ENCODE data around the gene CCNI. TPM values are rescaled to one million over a fixed set of nuclear protein-coding genes. Genes with fewer than 3 reads are reported as not detected.

Gene CCNI
- total and polyA plus RNA-seq, 4 donors, result 36.2 to 87.5 (median 62.3) TPM

DNA sequence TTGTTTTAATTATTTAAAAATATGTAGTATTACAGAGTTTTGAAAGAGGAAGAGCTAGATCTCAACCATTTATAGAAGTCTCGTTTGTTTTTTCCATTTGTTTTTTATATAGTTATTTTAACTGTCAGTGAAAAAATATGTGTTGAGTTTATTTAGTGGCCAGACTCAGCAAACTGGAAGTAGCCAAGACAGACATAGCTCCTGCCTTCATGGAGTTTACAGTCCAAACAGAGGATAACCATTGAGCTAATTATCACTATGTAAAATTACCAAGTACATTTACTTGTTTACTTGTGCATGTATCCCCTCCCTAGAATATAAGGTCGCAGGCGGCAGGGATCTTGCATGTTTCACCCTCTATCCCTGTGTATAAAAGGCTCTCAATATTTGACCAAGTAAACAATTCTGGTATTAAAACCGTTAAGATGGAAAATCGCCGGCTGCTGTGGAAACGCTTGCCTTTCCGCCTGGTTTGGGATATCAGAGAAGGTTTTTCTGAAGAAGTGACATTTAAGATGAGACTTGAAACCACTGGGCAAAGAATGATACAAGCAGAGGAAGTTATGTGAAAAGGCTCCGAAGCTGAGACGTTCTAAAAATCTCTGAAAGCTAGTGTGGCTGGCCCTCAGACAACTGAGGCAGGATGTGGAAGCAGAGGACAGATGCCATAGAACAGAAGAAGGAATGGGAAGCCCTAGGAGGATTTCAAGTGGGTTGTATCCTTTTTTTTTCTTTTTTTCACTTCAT, 1.3 kb upstream of the CCNI start:
- Histone ChIP-seq H3K9ac (ENCODE audit: low read depth in 1 of 2, low read length in 2 of 2) (peak overlapping the region; percentile 91 to 100), H3K4me1 (ENCODE audit: control insufficient read depth in 4 of 4, insufficient read depth in 4 of 4, low read length in 3 of 4) (peaks cover 4 to 26% (median 24%) of the 10 kb centered on the region in 4 donors), H3K9me3 (ENCODE audit: control insufficient read depth in 4 of 4, low read length in 3 of 4) (no peaks in the 10 kb centered on the region), H3K27me3 (ENCODE audit: control insufficient read depth in 4 of 4, insufficient read depth in 4 of 4, low read length in 3 of 4) (no peaks in the 10 kb centered on the region), H3K27ac (ENCODE audit: low read depth in 1 of 2, low read length in 2 of 2) (peak overlapping the region; percentile 92 to 99), H3K4me3 (ENCODE audit: low read depth in 1 of 3, low read length in 3 of 3) (peak overlapping the region; percentile 80 to 96 (median 91)), H3K36me3 (ENCODE audit: control insufficient read depth in 4 of 4, insufficient read depth in 3 of 4, low read depth in 1 of 4, low read length in 3 of 4) (no peaks in the 10 kb centered on the region)
- no peak for DNase-seq (ENCODE audit: low spot score)
- WGBS, result 86% methylated on average over 10 of the region's 10 CpGs
- TF ChIP-seq JUND (IDR thresholded peaks at IDR 0.05) (no peak), FOXA2 (IDR thresholded peaks at IDR 0.05) (no peak), YY1 (IDR thresholded peaks at IDR 0.05) (no peak), HNF4G (IDR thresholded peaks at IDR 0.05) (no peak), EGR1 (IDR thresholded peaks at IDR 0.05; ENCODE audit: low read depth in 2 of 2) (no peak), GABPA (IDR thresholded peaks at IDR 0.05 in 1 of 2, conservative IDR thresholded peaks at IDR 0.05 in 1 of 2) (no peak), RXRA (IDR thresholded peaks at IDR 0.05) (no peak)
- TF ChIP-seq, protein P1, sequence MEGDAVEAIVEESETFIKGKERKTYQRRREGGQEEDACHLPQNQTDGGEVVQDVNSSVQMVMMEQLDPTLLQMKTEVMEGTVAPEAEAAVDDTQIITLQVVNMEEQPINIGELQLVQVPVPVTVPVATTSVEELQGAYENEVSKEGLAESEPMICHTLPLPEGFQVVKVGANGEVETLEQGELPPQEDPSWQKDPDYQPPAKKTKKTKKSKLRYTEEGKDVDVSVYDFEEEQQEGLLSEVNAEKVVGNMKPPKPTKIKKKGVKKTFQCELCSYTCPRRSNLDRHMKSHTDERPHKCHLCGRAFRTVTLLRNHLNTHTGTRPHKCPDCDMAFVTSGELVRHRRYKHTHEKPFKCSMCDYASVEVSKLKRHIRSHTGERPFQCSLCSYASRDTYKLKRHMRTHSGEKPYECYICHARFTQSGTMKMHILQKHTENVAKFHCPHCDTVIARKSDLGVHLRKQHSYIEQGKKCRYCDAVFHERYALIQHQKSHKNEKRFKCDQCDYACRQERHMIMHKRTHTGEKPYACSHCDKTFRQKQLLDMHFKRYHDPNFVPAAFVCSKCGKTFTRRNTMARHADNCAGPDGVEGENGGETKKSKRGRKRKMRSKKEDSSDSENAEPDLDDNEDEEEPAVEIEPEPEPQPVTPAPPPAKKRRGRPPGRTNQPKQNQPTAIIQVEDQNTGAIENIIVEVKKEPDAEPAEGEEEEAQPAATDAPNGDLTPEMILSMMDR (IDR thresholded peaks at IDR 0.05; ENCODE audit: low read depth, low read length, missing input control), result no peak

- Histone ChIP-seq H3K4me1 (ENCODE audit: control insufficient read depth in 4 of 4, insufficient read depth in 4 of 4, low read length in 3 of 4) (peaks cover 4 to 29% (median 25%) of the 10 kb centered on the region in 4 donors), H3K36me3 (ENCODE audit: control insufficient read depth in 4 of 4, insufficient read depth in 3 of 4, low read depth in 1 of 4, low read length in 3 of 4) (no peaks in the 10 kb centered on the region), H3K4me3 (ENCODE audit: low read depth in 1 of 3, low read length in 3 of 3) (peak overlapping the region; percentile 80 to 92 (median 91)), H3K9ac (ENCODE audit: low read depth in 1 of 2, low read length in 2 of 2) (peak overlapping the region; percentile 90 to 100), H3K27ac (ENCODE audit: low read depth in 1 of 2, low read length in 2 of 2) (peak overlapping the region; percentile 92 to 99), H3K27me3 (ENCODE audit: control insufficient read depth in 4 of 4, insufficient read depth in 4 of 4, low read length in 3 of 4) (no peaks in the 10 kb centered on the region), H3K9me3 (ENCODE audit: control insufficient read depth in 4 of 4, low read length in 3 of 4) (no peaks in the 10 kb centered on the region)
- under 1% methylated on average over 89 of the region's 89 CpGs for WGBS
- DNase-seq (ENCODE audit: low spot score), result peak; percentile 77
- TF ChIP-seq, protein P2, sequence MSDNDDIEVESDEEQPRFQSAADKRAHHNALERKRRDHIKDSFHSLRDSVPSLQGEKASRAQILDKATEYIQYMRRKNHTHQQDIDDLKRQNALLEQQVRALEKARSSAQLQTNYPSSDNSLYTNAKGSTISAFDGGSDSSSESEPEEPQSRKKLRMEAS (IDR thresholded peaks at IDR 0.05), result no peak
- no peak for TF ChIP-seq JUND (IDR thresholded peaks at IDR 0.05)
- TF ChIP-seq NR2F2 (IDR thresholded peaks at IDR 0.05), result no peak
- no peak for TF ChIP-seq YY1 (IDR thresholded peaks at IDR 0.05)
- no peak for TF ChIP-seq TAF1 (conservative IDR thresholded peaks at IDR 0.05)
- TF ChIP-seq ZBTB33 (IDR thresholded peaks at IDR 0.05), result no peak
- TF ChIP-seq RAD21 (IDR thresholded peaks at IDR 0.05), result no peak
- no peak for TF ChIP-seq SP1 (IDR thresholded peaks at IDR 0.05)
- no peak for TF ChIP-seq GABPA (IDR thresholded peaks at IDR 0.05 in 1 of 2, conservative IDR thresholded peaks at IDR 0.05 in 1 of 2)
- TF ChIP-seq HNF4G (IDR thresholded peaks at IDR 0.05), result no peak
- no peak for TF ChIP-seq REST (IDR thresholded peaks at IDR 0.05)
Measured at GRCh38 chr4:77074981-77075855, 571 bp downstream of the CCNI start.
